Prostate gland (tissue), 2 donors: Measurements from ENCODE around the gene ACVR1.

Source experiments
- POLR2A ChIP-seq: fragments of 450-650 bp; IDR thresholded peaks from one replicate; pipeline ENCODE4 v1.6.1; 2016; ENCODE audit warnings: antibody characterized with exemption, mild to moderate bottlenecking
- POLR2AphosphoS5 ChIP-seq: sonication (generic); formaldehyde crosslinking; IDR thresholded peaks from one replicate; pipeline ENCODE4 v1.6.1; 2017; ENCODE audit warnings: antibody characterized with exemption
- TF ChIP-seq, protein P1 (sequence below), 4 experiments: fragments of 200-600 bp in 2 of 4; fragments of 450-650 bp in 2 of 4; sonication (generic) in 2 of 4; IDR thresholded peaks; 1 replicate in 3 of 4; 2 replicates in 1 of 4; pipeline ENCODE4 v1.5.1; 2016 to 2019; ENCODE audit warnings: antibody characterized with exemption in 4 of 4, mild to moderate bottlenecking in 2 of 4, moderate library complexity in 2 of 4

DNA sequence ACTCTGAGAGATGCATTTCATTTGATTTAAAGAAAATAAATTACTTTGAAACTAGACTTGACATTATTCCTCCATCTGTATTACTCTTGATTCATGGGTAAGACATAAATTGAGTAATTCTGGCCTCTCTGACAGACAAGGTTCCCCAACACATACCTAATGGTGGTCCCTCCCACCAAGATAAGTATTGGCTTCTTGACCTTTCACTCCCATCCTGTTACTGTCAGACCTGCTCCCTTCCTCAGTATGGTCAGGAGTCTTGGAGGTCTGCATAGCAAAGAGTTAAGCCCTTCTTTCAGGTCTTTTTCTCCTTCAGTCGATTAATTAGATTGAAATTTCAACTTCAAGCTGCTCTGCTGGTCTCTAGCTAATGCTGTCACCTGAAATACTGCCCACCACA lies 42.2 kb upstream of the ACVR1 start:
- TF ChIP-seq, protein P1, sequence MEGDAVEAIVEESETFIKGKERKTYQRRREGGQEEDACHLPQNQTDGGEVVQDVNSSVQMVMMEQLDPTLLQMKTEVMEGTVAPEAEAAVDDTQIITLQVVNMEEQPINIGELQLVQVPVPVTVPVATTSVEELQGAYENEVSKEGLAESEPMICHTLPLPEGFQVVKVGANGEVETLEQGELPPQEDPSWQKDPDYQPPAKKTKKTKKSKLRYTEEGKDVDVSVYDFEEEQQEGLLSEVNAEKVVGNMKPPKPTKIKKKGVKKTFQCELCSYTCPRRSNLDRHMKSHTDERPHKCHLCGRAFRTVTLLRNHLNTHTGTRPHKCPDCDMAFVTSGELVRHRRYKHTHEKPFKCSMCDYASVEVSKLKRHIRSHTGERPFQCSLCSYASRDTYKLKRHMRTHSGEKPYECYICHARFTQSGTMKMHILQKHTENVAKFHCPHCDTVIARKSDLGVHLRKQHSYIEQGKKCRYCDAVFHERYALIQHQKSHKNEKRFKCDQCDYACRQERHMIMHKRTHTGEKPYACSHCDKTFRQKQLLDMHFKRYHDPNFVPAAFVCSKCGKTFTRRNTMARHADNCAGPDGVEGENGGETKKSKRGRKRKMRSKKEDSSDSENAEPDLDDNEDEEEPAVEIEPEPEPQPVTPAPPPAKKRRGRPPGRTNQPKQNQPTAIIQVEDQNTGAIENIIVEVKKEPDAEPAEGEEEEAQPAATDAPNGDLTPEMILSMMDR (IDR thresholded peaks at IDR 0.05), result no peak
- TF ChIP-seq POLR2AphosphoS5 (no peak), POLR2A (no peak)
